Colon (tissue), 2 donors: ENCODE data around the gene TMEM30B.
"Not testable (repeated sequence)": the region's sequence is repeated elsewhere in the genome, so short reads cannot be mapped to it uniquely, and the experiment has no call there.

ENCODE experiments used
- FAIRE-seq: peaks from 2 replicates; lab custom pipeline; 2012; peaks lifted over from hg19 to GRCh38; lab: Jason Lieb, UNC
- donor health status: control.
- donor health status: control.

Gene TMEM30B, protein sequence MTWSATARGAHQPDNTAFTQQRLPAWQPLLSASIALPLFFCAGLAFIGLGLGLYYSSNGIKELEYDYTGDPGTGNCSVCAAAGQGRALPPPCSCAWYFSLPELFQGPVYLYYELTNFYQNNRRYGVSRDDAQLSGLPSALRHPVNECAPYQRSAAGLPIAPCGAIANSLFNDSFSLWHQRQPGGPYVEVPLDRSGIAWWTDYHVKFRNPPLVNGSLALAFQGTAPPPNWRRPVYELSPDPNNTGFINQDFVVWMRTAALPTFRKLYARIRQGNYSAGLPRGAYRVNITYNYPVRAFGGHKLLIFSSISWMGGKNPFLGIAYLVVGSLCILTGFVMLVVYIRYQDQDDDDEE

DNA sequence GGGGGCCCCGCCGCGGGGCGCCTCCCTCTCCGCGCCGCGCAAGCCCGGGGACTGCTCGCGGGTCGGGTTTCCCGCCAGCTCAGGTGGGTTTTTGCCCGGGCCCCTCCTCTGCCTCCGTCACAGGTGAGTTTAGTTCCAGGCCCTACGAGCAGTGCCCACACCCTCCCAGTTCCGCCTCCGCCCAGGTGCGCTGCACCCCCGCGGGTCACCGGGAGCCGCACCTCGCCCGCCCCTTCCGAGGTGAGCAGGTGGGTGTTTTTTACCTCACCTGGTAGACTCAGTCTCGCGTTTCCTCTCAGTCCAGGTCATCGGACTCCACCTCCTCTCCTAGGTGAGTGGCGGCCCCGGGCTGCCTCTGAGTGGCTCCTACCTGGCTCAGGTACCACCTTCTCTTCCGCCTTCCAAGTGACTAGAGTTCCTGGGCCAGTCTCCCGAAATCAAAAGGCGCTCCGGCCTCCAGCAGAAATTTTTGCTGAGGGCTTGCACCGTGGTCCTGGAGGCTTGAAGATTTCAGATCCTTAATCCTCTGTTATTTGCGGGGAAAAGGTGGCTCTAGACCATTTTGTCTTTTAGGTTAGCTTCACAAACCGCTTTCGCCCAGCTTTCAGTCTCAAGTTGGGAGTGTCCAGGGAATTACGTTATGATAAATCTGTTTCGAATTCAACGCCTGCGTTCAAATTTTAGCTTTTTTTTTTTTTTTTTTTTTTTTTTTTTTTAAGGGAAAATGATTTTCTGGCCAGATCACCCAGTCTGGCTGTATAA, at the start of gene TMEM30B:
Gene TMEM30B, minus strand, starts transcription at position 153 of the 762 bp plus-strand sequence. CDS start 191 bp downstream, outside the sequence.
- no peak for FAIRE-seq

DNA sequence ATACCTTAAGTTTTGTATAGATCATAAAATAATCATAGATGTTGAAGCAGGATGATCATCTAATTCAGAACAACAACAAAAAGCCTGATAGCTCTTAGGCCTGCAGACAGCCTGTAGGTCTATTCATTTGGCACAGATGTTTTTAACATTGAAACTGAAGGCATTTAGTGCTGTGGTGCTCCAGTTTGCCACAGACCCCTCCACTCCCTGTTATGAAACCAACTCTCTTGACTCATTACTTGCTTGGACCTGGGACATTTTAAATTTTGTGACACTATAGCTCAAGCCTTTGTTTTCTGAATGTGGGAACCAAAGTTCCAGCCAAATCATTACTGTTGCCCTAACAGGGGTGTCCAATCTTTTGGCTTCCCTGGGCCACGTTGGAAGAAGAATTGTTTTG, 49.4 kb upstream of the TMEM30B start:
- FAIRE-seq = no peak

DNA sequence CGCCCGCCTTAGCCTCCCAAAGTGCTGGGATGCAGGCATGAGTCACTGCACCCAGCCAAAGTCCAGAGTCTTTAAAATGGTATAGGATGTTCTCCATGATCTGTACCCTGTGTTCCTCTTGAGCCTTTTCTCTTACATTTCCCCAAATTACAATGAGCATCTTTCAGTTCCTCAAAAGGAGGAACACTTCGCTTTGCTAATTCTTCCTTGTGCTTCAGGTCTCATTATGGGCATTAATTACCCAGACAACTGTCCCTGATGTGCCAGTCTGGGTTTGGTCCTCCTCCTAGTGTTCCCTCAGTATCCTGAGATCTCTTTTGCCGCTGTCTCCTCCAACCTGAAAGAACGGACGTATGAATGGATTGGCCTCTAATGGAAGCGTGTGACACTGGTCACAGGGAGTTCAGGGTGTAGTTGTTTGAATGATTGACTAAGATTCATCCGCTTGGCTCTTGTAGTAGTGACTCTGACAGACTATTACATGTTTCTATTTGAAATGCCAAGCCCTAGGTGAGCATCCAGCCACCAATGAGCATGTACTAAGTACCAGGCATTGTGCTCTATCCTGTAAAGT, 48.4 kb upstream of the TMEM30B start:
- no peak for FAIRE-seq

DNA sequence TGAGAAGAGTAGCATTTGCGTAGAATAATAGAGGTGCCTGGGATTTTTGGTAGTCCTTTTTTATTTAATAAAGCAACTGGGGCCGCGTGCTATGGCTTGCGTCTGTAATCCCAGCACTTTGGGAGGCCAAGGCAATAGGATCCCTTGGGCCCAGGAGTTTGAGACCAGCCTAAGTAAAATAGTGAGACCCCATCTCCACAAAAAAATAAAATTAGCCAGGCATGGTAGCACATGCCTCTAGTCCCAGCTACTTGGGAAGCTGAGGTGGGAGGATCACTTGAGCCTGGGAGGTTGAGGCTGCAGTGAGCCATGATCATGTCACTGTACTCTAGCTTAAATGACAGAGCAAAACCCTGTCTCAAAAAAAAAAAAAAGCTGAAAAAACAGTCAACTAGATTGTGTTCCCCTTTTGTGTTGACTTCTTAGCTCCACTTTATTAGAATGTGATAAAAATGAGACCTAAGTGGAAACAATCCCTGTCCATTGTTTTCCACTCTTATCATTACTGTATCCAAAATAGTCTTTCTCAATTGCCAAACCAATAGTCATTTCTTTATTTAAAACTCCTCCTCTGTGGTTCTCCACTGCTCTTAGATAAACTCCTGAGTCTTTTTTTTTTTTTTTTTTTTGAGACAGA, 47.6 kb upstream of the TMEM30B start:
- FAIRE-seq = no peak

DNA sequence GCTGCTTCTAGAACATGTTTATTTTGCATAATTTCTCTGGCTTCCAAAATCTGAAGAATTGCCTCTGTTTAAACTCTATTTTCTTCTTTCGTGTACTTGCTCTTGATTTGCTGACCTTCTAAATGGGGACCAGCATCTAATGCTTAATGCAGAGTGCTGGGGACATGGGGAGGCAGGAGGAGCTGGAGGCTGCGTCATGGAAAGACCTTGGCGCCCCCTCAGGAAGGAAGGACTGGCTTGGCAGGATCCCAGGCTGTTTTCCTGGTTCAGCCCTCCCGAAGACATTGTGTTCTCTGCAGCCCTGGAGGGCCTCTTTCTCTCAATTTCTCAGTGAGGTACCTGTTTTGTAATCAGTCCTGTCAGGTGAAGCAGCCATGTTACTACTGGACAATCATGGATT, 45.7 kb upstream of the TMEM30B start:
- FAIRE-seq = no peak

DNA sequence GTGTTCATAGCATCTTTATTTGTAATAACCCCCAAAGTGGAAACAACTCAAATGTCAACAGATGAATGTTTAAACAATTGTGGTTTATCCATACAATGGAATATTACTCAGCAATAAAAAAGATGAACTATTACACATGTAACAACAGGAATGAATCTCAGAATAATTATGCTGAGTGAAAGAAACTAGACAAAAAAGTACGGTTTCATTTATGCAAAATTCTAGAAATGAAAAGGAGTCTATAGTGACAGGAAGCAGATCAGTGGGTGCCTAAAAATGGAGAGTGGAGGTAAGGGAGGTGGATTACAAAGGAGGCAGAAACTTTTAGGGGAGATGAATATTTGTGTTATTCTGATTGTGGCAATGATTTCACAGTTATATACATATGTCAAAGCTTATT, 45.0 kb upstream of the TMEM30B start:
- no peak for FAIRE-seq

DNA sequence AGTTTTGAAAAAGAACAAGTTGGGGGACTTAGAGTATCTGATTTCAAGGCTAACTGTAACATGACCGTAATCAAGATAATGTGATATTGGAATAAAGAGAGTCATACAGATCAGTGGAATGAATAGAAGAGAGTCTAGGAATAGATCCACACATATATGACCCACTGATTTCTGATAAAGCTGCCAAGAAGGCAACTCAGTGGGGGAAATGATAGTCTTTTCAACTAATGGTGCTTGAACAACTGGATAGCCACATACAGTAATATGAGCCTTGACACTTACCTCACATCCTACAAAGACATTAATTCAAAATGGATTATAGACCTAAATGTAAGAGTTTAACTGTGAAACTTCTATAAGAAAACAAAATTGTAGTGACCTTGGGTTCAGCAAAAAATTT, 44.0 kb upstream of the TMEM30B start:
- no peak for FAIRE-seq

DNA sequence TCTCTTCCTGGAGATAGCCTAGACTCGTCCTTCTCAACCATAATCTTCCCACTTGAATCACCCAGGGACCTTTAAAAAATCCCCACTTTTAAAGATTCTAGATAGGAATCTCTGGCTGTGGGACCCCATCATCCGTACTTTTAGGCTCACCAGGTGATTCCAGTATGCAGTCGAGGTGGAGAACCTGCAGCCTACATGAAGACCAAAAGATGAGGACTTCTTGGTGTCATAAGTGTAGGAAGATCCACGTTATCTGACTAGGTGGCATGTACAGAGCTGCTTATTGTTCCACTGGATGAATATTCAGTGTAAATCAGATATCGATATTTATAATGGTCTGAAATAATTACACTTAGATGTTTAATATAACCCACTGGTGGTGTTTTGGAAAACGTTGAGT, 42.8 kb upstream of the TMEM30B start:
- FAIRE-seq = no peak

DNA sequence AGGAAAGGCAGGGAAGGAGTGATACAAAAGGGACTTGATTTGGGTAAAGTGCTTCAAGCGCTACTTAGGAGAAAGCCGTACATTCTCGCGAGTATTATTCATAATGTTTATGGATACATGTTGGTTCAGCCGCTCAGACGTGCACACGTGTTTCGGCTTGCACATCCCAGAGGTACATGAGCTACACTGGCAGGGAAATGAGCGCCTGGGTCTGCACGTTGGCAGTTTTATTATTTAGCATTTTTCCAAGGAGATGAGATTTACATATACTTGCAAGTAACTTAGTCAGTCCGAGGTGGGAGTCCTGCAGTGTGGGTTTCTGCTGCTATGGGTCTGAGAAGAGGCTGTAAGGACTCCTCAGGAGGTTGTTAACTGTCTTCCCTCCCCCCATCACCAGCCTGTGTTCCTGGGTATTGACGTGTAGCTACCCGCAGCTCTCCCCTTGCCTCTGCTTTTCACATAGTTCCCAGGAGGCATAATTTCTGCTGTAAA, 41.7 kb upstream of the TMEM30B start:
- FAIRE-seq = no peak

DNA sequence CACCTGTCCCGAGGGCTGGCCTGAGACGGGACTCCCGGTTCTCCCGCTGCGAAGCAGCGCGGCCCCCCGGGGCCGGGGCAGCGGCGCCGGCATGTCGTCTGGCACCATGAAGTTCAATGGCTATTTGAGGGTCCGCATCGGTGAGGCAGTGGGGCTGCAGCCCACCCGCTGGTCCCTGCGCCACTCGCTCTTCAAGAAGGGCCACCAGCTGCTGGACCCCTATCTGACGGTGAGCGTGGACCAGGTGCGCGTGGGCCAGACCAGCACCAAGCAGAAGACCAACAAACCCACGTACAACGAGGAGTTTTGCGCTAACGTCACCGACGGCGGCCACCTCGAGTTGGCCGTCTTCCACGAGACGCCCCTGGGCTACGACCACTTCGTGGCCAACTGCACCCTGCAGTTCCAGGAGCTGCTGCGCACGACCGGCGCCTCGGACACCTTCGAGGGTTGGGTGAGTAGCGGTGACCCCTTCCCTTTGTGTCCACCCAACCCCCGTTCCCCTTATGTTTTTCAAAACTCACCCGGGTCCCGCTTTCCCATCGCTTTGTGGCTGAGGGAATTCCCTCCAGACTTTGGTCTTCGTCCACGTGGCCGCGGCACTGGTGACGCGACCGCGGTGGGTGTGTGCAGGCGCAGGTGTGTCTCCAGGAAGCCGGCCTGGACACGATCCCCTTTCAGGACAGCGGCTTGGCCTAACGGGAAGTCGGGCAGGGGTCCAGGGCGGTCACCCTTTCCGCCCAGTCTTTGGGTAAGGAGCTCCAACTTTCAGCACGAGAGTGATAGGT, 41.1 kb upstream of the TMEM30B start:
- no peak for FAIRE-seq

DNA sequence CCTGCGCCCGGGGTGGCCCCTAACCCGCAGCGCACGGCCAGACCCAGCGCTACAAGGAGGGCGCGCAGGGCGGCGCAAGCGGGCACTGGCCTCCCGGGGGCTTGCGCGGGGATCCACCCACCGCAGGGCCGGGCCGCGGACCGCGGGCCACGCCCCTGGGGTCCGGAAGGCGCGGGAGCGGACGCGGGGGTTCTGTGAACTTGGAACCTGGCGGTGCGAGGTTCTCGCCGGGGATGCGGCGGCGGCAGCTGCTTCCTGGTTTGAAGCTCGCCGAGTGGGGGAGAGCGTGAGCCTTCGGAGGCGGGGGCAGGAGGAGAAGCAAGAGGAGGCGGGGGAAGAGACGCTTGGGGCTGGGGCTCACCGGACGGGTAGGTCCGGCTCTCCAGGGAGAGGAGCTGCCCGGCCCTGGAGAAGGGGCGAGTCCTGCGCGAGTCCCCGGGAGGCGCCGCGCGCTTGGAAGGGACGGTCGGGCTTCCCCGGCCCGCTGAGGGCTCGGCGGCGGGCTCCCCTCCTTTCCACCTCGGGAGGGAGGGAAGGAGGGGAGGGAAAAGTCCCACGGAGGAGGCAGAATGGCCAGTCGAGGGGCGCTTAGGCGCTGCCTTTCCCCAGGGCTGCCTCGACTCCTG, 40.4 kb upstream of the TMEM30B start, which contains the start of gene PRKCH:
Gene PRKCH, plus strand, starts transcription at position 195 of the 626 bp plus-strand sequence. CDS start 523 bp downstream, outside the sequence.
- no peak for FAIRE-seq

DNA sequence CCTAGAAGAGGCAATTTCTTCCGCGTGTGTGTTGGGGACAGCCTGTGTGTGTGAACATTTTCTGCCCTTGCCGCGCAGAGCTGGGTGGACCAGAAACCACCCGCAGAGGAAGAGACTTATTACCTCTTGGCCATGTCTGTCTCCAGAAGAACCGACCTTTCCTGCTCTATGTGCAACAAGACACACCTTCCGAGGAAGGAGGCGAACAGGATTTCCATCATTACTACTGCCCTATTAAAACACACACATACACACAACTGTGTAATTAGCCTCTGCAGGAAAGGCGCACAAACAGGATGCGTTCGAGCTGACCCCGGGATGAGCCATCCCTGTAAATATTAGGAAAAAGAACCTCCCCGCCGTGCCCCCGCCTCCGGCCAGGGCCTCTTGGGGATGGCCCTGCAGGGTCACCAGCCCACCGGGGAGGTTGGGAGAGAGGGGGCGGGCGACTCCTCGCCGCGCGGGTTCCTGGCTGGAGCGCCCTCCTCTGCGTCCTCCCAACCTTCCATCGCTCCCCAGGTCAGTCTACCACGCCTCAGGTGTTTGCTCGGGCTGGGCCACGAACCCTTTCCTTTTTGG, 39.8 kb upstream of the TMEM30B start:
- no peak for FAIRE-seq

DNA sequence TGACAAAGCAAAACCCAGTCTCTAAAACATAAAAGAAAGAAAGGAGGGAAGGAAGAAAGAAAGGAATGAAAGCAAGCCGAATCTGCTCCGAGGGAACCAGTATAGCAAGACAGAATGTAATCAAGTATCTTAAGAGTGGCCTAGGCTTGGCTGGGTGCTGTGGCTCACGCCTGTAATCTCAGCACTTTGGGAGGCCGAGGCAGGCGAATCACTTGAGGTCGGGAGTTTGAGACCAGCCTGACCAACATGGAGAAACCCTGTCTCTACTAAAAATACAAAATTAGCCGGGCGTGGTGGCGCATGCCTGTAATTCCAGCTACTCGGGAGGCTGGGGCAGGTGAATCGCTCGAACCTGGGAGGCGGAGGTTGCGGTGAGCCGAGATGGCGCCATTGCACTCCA, 39.0 kb upstream of the TMEM30B start:
- FAIRE-seq = not testable (repeated sequence)

DNA sequence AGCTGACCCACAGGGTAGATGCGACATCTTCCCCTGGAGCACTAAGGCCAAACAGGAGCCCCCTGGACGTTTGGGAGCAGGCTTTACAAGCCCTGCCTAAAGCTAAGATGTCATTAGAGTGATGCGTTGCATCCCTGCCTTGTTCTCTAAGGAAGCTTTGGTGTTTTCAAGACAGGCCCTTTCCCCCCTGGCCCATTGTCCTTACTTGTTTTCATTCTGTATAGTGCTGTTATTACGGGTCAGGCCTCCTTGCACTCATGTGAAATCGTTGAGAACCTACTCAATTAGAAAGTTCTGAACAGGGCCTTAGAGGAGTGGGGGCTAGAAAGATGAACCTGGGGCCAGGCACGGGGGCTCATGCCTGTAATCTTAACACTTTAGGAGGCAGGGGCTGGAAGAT, 38.6 kb upstream of the TMEM30B start:
- no peak for FAIRE-seq

DNA sequence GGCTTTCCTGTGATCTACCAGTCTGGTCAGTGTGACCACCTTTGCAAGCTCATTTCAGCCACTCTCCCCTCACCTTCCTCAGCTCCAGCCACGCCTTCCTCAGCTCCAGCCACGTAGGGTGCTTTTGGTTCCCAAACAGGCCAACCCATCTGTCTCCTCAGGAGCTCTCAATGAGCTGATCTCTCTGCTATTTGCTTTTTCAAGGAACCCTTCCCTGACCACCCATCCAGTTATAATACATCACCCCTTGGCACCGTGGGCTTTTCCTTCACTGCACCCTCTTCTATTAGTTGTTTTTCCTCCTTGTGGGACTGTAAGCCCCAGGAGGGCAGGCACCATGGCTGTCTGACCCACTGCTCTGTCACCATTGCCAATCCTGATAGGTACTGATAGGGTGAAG, 37.9 kb upstream of the TMEM30B start:
- no peak for FAIRE-seq

DNA sequence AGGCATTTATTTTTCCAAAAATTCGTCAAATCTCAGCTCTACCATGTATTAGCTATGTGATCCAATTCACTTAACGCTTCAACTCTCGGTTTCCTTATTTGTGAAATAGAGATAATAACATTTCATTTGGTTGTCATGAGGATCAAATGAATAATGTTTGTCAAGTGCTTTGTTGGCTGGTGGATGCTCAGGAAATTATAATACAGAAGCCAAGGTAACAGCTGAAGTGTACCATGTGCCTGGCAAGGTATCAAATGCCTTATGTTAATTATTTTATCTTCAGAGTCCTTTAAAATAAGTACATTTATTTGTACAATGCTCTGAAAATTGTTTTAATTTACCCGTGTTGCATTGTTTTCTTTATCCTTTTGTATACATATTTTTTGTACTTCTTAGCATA, 34.2 kb upstream of the TMEM30B start:
- no peak for FAIRE-seq

DNA sequence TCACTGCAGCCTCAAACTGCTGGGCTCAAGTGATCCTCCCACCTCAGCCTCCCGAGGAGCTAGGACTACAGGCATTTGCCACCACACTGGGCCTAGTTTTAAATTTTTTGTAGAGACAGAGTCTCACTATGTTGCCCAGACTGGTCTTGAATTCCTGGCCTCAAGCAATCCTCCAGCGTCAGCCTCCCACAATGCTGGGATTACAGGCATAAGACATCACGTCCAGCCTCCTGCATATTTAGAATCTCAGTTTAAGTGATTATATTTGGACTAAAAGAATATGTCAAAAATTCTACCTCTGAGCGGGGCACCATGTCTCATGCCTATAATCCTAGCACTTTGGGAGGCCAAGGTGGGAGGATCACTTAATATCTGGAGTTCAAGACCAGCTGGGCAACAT, 27.6 kb upstream of the TMEM30B start:
- FAIRE-seq = not testable (repeated sequence)

DNA sequence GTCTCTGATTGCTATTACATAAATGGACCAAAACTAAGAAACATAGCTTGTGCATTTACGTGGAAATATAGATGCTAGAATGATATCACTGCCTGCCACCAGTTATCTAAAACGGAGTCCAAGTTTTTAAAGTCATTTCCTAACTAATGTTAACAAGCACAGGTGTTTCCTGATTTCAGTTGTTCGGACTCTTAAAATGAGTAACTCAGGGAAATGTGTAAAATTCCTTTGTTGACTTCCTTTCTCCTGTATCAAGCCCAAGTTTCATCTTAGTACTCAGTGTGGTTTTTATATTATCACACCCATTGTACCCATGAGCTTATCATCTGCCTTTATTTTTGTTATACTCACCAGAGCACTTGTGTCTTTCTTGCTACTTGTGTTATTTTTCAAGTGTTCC, 27.1 kb upstream of the TMEM30B start:
- no peak for FAIRE-seq

DNA sequence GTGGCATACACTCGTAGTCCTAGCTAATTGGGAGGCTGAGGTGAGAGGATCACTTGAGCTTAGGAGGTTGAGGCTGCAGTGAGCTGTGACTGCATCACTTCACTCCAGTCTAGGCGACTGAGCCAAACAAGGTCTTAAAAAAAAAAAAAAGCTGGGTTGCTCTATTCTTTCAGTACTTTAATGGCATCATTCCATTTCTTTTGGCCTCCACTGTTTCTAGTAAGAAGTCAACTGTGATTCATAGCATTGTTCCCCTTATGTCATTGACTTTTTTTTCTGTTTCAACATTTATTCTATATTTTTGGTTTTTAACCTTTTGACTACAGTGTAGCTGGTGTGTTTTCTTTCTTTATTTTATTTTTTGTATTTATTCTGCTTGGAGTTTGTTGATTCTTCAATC, 23.6 kb upstream of the TMEM30B start:
- FAIRE-seq = no peak

DNA sequence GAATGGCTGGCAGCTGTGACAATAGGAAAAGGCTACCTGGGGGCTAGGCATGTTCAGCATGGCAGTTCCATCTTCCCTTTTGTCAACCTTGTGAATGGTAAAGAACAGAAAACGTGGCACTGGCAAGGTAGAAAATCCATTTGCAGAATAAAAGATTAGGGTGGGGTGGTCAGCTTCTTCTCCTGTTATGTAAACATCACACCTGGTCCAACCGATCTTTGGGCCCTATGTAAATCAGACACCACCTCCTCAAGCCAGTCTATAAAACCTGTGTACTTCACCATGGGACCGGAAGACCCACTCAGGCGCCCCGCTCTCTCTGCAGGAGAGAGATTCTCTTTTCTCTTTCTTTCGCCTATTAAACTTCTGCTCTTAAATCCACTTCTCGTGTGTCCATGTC, 19.6 kb upstream of the TMEM30B start:
- no peak for FAIRE-seq

DNA sequence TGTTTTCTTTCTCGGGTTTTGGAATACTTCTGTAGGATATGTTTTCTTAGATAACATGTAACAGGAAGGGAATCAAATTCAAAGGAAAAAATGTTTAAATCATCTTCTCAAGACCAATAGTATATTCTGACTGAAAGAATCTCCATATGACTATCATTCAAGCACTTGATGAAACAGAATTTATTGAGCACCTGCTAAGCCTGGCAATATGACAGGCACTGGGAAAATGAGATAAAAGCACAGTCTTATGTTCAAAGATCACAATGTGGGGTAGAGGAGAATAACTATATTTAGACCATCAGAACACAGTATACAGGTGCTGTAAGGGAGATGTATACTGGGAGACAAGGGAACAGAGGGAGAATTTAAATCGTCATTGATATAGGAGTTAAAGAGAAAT, 19.1 kb upstream of the TMEM30B start:
- no peak for FAIRE-seq
